GM12865 (cell line): Measurements from ENCODE around the gene ATF7.

Experiments used
- DNase-seq: peaks from one replicate; pipeline ENCODE4 v3.0.0; 2010; ENCODE audit warnings: low read depth
- H3K4me3 ChIP-seq: 2 replicates; pipeline ENCODE4 v1.5.1; 2011; ENCODE audit warnings: mild to moderate bottlenecking, low read depth, low read length, control low read depth
- CTCF ChIP-seq: IDR thresholded peaks from 2 replicates; pipeline ENCODE4 v1.5.1; 2011; ENCODE audit warnings: low read length, control low read depth, low read depth, inconsistent platforms; ENCODE audit not compliant: insufficient read depth; ENCODE audit errors: missing control alignments

The ATF7 gene

DNA sequence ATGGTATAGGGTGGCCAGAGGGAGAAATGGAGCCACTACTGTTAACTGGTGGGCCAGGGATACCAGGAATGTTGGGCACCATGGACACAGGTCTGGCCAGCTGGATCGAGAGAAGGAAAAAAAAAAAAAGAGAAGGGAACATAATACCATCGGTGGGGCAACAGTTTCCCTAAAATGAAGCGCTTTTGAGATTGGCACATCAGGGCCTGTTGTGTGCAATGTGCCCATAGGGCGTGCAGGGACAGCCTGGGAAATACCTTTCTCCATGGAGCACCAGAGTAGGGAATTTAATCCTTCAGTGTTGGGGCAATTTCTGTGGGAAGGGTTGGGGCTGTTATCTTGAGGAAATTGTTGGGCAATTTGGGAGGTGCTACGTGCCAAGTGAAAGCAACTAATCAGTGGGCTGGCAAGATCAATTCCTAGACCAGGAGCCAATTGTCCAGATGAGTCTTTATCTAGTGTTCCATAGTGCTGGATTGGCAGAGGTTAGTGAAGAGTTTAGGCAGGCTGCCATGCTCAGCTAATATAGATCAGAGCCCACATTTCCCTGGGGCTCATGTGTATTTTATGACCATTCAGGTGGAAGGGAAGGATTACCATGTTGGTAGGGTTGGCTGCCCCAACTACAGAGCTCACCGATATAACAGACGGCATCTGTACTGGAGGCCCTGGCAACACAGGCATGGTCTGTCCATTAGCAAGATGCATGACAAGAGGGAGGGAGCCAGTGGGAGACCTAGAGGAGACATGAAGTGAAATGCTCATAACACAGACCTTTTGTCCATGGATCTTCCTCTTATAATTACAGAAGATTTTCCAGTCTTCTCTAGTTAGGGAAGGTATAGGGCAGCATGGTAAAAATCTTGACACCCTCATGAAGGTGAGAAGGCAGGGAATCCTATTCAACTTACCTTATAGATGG, 93.4 kb downstream of the ATF7 start:
- DNase-seq = no peak
- no peak for TF ChIP-seq CTCF
- H3K4me3 ChIP-seq = no peak overlapping the region

- TF ChIP-seq CTCF = no peak
- DNase-seq = no peak
- H3K4me3 ChIP-seq = no peak overlapping the region
These were observed 94.2 kb downstream of the ATF7 start for GRCh38 chr12:53532021-53532420.

- no peak overlapping the region for H3K4me3 ChIP-seq
- DNase-seq = no peak
These were observed 95.3 kb downstream of the ATF7 start for GRCh38 chr12:53530920-53531319.

GRCh38 chr12:53530061-53530460, 96.1 kb downstream of the ATF7 start:
- no peak overlapping the region for H3K4me3 ChIP-seq
- TF ChIP-seq CTCF = no peak
- DNase-seq = no peak

More at GRCh38 chr12:53530920-53531319, 95.3 kb downstream of the ATF7 start:
- no peak for TF ChIP-seq CTCF

GRCh38 chr12:53524476-53524875, 101.7 kb downstream of the ATF7 start:
- DNase-seq = no peak
- TF ChIP-seq CTCF = no peak
- H3K4me3 ChIP-seq = no peak overlapping the region

GRCh38 chr12:53523131-53523530, 103.1 kb downstream of the ATF7 start:
- no peak for TF ChIP-seq CTCF
- no peak for DNase-seq

More at GRCh38 chr12:53523131-53523530, 103.1 kb downstream of the ATF7 start:
- H3K4me3 ChIP-seq = no peak overlapping the region
